Left colon (tissue), 2 donors: Measurements from ENCODE around the gene OPN3. TPM values are rescaled to one million over a fixed set of nuclear protein-coding genes. Genes with fewer than 3 reads are reported as not detected.

Experiments
- ATAC-seq: fragments of 200-7000 bp; cut with Tn5 transposase; one replicate; pipeline ENCODE4 v1.9.1; 2020; ENCODE audit warnings: mild to moderate bottlenecking, moderate library complexity
- DNase-seq, 2 donors: peaks; one replicate each; pipeline ENCODE4 v3.0.0-alpha.2; 2020
- intact Hi-C, 2 donors: fragments of 100-400 bp; cut with DNase I in 1 of 2; cut with micrococcal nuclease in 1 of 2; formaldehyde crosslinking; loops; one replicate each; pipeline versions ENCODE4 v1.11.2 to v1.14.0; 2022; cut with DNase I, micrococcal nuclease
- total RNA-seq, 2 donors: library from RNA; stranded (reverse); fragmentation: NEBNext Ultra II Directional; extraction: Animal tissue kit (Norgen Biotek cat#: 25700); gene quantifications; one replicate each; pipeline ENCODE4 v1.2.1, GENCODE V29; 2021
- donor health status: DM: no; HTN: no; CAD: no.
- donor health status: DM: yes; HTN: yes; CAD: no.

Gene OPN3
- total RNA-seq, 2 donors from 2014 or later = 27.1 to 61.0 TPM

DNA sequence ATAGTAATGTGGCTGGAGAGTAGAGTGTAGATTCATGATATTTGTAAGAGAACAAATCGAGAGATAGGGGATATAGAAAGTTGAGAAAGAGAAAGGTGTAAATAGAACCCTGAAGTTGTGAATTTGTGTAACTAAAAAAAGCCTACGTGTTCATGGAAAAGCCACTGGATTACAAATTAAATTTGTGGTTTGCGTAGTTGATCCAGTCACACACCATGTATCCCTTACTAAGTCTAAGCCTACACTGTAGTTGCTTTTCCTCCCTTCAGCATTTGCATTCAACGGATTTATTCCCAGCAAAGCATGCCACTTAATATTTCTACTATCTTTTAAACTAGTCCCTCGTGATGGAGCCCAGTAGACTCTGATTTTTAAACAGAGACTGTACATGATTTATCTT lies 83.1 kb downstream of the OPN3 start:
- no peak for ATAC-seq
- intact Hi-C loops = no loop called here
- DNase-seq = no peak

- intact Hi-C loops = no loop called here
- DNase-seq (no peak), ATAC-seq (peak; percentile 20)
Measured at GRCh38 chr1:241555526-241555925, 84.6 kb downstream of the OPN3 start.

GRCh38 chr1:241553886-241554592 lies 86.1 kb downstream of the OPN3 start:
- intact Hi-C loops = no loop called here
- no peak for DNase-seq
- ATAC-seq = no peak

- intact Hi-C loops = no loop called here
- no peak for ATAC-seq
- DNase-seq = peak; percentile 32 to 50
Measured at GRCh38 chr1:241551759-241552638, 88.2 kb downstream of the OPN3 start.

- DNase-seq (no peak), ATAC-seq (no peak)
- intact Hi-C loops = no loop called here
Measured at GRCh38 chr1:241550318-241550717, 89.9 kb downstream of the OPN3 start.

DNA sequence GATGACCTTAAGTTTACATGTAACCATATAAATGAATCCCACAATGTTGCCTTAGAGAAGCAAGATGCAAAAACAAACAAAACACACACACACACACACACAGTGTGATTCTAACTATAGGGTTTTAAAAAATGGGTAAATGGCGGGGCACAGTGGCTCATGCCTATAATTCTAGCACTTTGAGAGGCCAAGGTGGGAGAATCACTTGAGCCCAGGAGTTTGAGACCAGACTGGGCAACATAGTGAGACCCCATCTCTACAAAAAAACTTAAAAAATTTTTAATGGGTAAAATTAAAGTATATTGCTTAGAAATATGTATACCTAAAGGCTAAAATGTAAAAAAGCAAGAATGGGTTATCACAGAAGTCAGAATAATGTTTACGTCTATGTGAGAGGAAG lies 92.2 kb downstream of the OPN3 start:
- intact Hi-C loops = no loop called here
- no peak for DNase-seq
- no peak for ATAC-seq

Other genes starting within 250 kb of the OPN3 start
- 100 to 1,000 TPM; 103 to 119 TPM for gene FH, start 120.6 kb downstream of the OPN3 start, total RNA-seq
- under 1 TPM; 0.21 to 0.78 TPM for gene KMO, start 108.0 kb downstream of the OPN3 start, total RNA-seq
- gene CHML, start within 50 bp of the OPN3 start, total RNA-seq = 1 to 10 TPM; 7.4 to 9.3 TPM
- under 1 TPM in 1 of 2 donors, not detected in 1; 0.24 TPM for gene WDR64, start 11.9 kb upstream of the OPN3 start, total RNA-seq
- gene EXO1, start 207.8 kb upstream of the OPN3 start, total RNA-seq = 1 to 10 TPM; 1.4 to 4.7 TPM